ENCODE results near the gene MARK2.
"Not testable (repeated sequence)": the region's sequence is repeated elsewhere in the genome, so short reads cannot be mapped to it uniquely, and the experiment has no call there.

Gene MARK2

GRCh38 chr11:63838678-63839507, at the start of gene MARK2:
Gene MARK2 (plus strand): TSS chr11:63839110. CDS start chr11:63839507, 397 bp downstream.
- peak; percentile 100 for DNase-seq

GRCh38 chr11:63791495-63792167, 47.3 kb upstream of the MARK2 start:
- no peak for DNase-seq

GRCh38 chr11:63793161-63793560, 45.7 kb upstream of the MARK2 start:
- no peak for DNase-seq

- no peak for DNase-seq
Measured at GRCh38 chr11:63795066-63795465, 43.8 kb upstream of the MARK2 start.

- DNase-seq = no peak
Measured at GRCh38 chr11:63800921-63801320, 38.0 kb upstream of the MARK2 start.

GRCh38 chr11:63802637-63803414, 36.1 kb upstream of the MARK2 start:
- no peak for DNase-seq

- DNase-seq = no peak
Measured at GRCh38 chr11:63804259-63804658, 34.7 kb upstream of the MARK2 start.

GRCh38 chr11:63805844-63806415, 33.0 kb upstream of the MARK2 start:
- DNase-seq = no peak

- DNase-seq = not testable (repeated sequence)
Measured at GRCh38 chr11:63810383-63810782, 28.5 kb upstream of the MARK2 start.

- no peak for DNase-seq
Measured at GRCh38 chr11:63811522-63811921, 27.4 kb upstream of the MARK2 start.

- DNase-seq = peak; percentile 83
Measured at GRCh38 chr11:63813035-63813562, 25.8 kb upstream of the MARK2 start, which contains the start of gene SPINDOC. Gene SPINDOC (plus strand): TSS chr11:63813456. CDS start chr11:63813687, 231 bp downstream.

GRCh38 chr11:63813563-63814382, 25.1 kb upstream of the MARK2 start:
- peak; percentile 70 for DNase-seq

- DNase-seq = no peak
Measured at GRCh38 chr11:63814383-63814736, 24.6 kb upstream of the MARK2 start.

- no peak for DNase-seq
Measured at GRCh38 chr11:63816166-63816565, 22.7 kb upstream of the MARK2 start.

GRCh38 chr11:63816732-63817131, 22.2 kb upstream of the MARK2 start:
- no peak for DNase-seq

- no peak for DNase-seq
Measured at GRCh38 chr11:63817758-63818498, 21.0 kb upstream of the MARK2 start.

- DNase-seq = no peak
Measured at GRCh38 chr11:63818609-63819008, 20.3 kb upstream of the MARK2 start.

GRCh38 chr11:63821411-63821810, 17.5 kb upstream of the MARK2 start:
- no peak for DNase-seq

- no peak for DNase-seq
Measured at GRCh38 chr11:63826471-63827190, 12.3 kb upstream of the MARK2 start.

GRCh38 chr11:63829823-63830489, 9.0 kb upstream of the MARK2 start:
- DNase-seq = no peak
